PFSK-1 (cell line): ENCODE measurements around the gene RNF113B.

Experiments
- FOXP2 ChIP-seq: optimal IDR thresholded peaks from 2 replicates; pipeline ENCODE3; 2011; ENCODE audit warnings: borderline replicate concordance, control low read depth, inconsistent platforms; ENCODE audit not compliant: insufficient read depth; ENCODE audit errors: extremely low read length, extremely low read depth
- POLR2AphosphoS5 ChIP-seq: IDR thresholded peaks from 2 replicates; pipeline ENCODE4 v1.6.1; 2012; ENCODE audit warnings: low read depth, mild to moderate bottlenecking, control low read depth, low read length, moderate library complexity
- REST ChIP-seq, 2 experiments: IDR thresholded peaks; 2 replicates each; pipeline versions ENCODE4 v1.6.1 to v1.8.0; 2011 to 2012; ENCODE audit warnings: low read depth in 2 of 2, low read length in 2 of 2, control low read depth in 1 of 2, inconsistent platforms in 1 of 2, mild to moderate bottlenecking in 1 of 2, moderate library complexity in 1 of 2; ENCODE audit not compliant: insufficient read depth in 1 of 2
- SIN3A ChIP-seq: IDR thresholded peaks from 2 replicates; pipeline ENCODE4 v1.6.1; 2012; ENCODE audit warnings: mild to moderate bottlenecking, low read length, moderate library complexity, borderline replicate concordance; ENCODE audit not compliant: insufficient read depth
- TAF1 ChIP-seq: IDR thresholded peaks from 2 replicates; pipeline ENCODE4 v1.6.1; 2012; ENCODE audit warnings: low read length, control low read depth, borderline replicate concordance; ENCODE audit not compliant: insufficient read depth

RNF113B gene

GRCh38 chr13:98172590-98173422, 4.3 kb downstream of the RNF113B start:
- no peak for TF ChIP-seq POLR2AphosphoS5
- TF ChIP-seq TAF1 = no peak
- no peak for TF ChIP-seq REST (IDR thresholded peaks at IDR 0.05; ENCODE audit: insufficient read depth in 1 of 2, low read depth in 2 of 2, low read length in 2 of 2)
- no peak for TF ChIP-seq SIN3A
- no peak for TF ChIP-seq FOXP2

GRCh38 chr13:98171900-98172589, 5.0 kb downstream of the RNF113B start:
- TF ChIP-seq TAF1 (no peak), POLR2AphosphoS5 (no peak), FOXP2 (no peak), REST (IDR thresholded peaks at IDR 0.05; ENCODE audit: insufficient read depth in 1 of 2, low read depth in 2 of 2, low read length in 2 of 2) (no peak), SIN3A (no peak)

- TF ChIP-seq REST (IDR thresholded peaks at IDR 0.05; ENCODE audit: insufficient read depth in 1 of 2, low read depth in 2 of 2, low read length in 2 of 2) = no peak
- no peak for TF ChIP-seq FOXP2
- TF ChIP-seq POLR2AphosphoS5 = no peak
- TF ChIP-seq TAF1 = no peak
- no peak for TF ChIP-seq SIN3A
Observed at GRCh38 chr13:98169331-98169730, 7.7 kb downstream of the RNF113B start.

GRCh38 chr13:98162935-98163334, 14.1 kb downstream of the RNF113B start:
- no peak for TF ChIP-seq TAF1
- TF ChIP-seq SIN3A = no peak
- no peak for TF ChIP-seq POLR2AphosphoS5
- TF ChIP-seq FOXP2 = no peak
- no peak for TF ChIP-seq REST (IDR thresholded peaks at IDR 0.05; ENCODE audit: insufficient read depth in 1 of 2, low read depth in 2 of 2, low read length in 2 of 2)
